NCI-H446 (cell line): ENCODE measurements around the gene GLTP.
"Not testable (repeated sequence)": the region's sequence is repeated elsewhere in the genome, so short reads cannot be mapped to it uniquely, and the experiment has no call there.

ENCODE experiments used
- DNase-seq, 2 experiments: peaks; one replicate each; lab custom pipeline; 2025; lab: John Stamatoyannopoulos, UW

Gene GLTP, protein sequence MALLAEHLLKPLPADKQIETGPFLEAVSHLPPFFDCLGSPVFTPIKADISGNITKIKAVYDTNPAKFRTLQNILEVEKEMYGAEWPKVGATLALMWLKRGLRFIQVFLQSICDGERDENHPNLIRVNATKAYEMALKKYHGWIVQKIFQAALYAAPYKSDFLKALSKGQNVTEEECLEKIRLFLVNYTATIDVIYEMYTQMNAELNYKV

DNA sequence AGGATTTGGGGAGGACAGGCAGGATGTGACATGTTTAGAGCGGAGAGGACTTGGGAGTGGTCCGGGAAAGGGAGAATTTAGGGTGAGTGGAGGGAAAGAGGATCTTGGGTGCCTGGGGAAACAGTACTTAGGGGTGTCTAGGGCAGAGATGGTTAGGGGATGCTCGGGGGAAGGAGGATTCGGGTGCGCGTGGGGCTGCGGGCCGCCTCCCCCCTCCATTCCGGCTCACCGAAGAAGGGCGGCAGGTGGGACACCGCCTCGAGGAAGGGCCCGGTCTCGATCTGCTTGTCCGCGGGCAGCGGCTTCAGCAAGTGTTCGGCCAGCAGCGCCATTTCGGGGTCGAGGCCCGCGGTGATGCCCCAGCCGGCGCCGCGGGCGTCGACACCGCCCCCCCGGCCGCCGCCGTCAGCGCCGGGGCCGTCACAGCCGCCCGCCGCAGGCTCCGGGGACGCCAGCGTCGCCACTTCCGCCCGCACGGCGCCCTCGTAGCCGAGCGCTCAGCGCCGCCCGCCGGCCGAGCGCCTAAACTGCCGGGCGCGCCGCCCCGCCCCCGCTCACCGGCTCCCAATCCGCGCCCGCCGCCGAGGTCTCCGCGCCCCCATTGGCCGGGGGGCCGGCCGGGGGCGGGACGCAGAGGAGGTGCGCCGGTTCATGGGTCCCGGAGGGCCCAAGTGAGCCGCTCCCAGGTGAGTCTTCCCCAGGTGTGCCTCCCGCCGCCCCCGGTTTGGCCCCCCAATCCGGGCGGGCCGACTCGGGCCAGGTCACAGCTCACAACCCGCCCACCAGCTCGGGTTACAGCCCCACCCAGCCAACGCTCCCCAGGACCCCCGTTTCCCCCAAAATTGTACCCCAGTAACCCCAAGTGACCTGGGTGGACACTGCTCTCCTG is at the start of gene GLTP:
Gene GLTP, minus strand, starts transcription at position 499 of the 889 bp plus-strand sequence. Its CDS starts 167 bp downstream, at position 332.
- DNase-seq = peak; percentile 47 to 91

DNA sequence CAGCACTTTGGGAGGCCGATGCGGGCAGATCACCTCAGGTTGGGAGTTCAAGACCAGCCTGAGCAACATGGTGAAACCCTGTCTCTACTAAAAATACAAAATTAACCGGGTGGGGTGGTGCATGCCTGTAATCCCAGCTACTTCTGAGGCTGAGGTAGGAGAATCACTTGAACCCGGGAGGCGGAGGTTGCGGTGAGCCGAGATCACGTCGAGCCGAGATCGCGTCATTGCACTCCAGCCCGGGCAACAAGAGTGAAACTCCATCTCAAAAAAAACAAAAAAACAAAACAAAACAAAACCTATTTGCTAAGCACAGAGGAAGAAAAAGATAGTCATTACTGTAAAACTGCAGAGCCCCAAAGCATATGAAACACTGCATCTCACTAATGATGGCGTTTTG is 49.0 kb upstream of the GLTP start:
- not testable (repeated sequence) for DNase-seq

DNA sequence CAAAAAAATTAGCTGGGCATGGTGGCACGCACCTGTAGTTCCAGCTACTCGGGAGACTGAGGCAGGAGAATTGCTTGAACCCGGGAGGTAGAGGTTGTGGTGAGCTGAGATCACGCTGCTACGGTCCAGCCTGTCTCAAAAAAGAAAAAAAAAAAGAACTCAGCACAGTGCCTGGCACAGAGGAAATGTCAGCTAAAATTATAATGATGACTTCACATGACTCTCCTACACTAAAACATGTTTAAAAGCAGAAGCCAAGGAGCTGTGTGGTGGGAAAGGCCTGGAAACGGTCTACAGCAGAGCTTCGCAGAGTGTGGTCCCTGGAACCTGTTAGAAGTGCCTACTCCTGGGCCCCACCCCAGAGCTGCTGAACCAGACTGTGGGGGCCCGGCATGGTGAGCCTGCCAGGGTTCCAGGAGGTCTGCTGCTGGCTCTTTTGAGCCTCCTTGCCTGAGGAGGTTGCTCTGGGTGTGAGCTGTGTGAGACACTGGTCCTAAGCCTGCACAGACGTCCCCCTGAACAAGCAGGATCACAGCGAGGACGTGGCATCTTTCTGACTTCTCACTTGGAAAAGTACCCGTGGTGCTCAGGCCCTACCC is 47.8 kb upstream of the GLTP start:
- no peak for DNase-seq

DNA sequence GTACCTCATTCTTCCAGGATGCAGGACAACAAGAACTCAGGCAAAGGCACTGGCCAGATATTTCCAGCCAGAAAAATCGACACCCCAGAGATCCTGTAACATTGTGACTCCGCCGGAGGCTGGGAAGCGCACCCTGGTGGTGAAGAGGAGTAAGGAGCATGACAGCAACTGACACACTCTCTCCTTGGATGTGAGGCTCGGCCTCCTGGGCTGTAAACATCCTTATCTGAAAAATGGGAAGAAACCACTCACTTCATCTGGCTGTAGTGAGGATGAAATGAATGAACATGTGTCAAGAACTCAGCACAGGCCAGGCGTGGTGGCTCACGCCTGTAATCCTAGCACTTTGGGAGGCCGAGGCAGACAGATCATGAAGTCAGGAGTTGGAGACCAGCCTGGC is 47.3 kb upstream of the GLTP start:
- peak; percentile 20 to 50 for DNase-seq

DNA sequence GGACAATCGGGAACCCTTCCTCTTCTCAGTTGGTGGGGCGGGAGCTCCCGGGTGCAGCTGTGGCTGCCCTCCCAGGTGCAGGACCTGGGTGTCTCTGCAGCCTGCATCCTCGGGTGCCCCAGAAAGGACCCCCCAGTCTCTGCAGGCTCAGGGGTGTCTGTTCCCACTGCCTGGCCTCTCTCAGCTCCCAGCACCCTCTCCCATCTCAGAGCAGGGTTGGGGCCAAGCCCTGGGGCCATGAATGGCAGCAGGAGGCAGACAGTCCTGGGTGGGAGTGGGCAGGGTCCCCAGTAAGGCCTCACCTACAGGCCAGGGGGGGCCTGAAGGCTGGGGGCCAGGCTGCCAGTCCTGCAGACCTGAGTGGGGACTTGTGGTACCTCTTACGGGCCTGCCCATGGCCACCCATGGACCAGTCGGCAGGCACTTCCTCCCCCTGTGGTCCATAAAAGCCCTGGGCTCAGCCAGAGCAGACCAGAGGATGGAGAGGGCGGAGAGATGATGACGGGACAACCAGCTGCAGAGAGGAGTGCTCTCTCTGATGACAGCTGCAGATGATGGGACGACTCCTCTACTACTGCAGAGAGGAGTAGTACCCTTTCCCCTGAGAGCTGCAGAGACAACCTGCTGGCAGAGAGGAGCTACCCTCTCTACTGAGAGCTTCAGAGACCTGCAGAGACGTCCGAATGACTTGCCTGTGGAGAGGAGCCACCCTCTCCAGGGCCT is 46.3 kb upstream of the GLTP start:
- no peak for DNase-seq

DNA sequence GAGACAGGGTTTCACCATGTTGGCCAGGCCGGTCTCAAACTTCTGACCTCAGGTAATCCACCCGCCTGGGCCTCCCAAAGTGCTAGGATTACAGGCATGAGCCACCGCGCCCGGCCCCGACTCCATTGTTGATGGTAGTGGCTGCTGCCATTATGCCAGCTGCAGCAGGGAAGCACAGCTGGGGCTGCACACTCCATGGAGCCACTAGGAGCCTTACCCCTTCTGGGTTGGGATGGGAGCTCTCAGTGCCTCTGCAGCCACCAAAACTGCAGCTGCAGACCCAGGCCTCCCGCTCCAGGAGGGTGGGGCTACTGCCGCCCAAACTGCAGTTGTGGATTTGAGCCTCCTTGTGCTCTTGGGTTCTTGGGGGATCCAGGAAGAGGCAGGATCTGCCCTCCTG is 45.7 kb upstream of the GLTP start:
- no peak for DNase-seq

DNA sequence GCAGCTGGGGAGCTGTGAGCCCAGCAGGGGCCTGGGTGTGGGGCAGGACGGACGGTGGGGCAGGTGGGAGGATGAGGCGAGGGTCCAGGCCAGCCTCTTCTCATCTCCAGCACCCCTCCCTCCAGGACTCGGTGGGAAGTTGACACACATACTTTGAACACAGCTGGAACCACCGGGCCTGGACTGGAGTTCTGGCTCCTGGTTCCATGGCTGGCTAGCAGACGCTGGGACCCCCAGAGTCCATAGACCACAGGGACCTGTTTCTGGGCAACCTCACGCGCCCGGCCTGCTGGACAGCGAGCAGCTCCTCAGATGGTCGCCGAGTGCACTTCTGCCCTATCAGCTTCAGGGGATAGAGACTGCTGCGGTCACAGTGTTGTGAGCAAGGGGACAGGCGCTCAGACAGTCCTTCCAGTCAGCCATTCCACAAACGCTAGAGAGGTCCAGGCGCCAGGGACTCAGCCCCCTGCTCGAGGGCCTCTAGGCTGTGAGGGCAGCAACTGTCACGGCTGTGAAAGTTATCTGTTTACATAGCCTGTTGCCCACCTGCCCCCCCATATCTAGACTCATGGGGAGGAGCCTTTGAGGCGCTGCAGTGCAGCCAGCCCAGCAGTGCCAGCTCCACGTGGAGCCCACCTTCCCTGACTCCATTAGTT is 45.0 kb upstream of the GLTP start:
- no peak for DNase-seq

DNA sequence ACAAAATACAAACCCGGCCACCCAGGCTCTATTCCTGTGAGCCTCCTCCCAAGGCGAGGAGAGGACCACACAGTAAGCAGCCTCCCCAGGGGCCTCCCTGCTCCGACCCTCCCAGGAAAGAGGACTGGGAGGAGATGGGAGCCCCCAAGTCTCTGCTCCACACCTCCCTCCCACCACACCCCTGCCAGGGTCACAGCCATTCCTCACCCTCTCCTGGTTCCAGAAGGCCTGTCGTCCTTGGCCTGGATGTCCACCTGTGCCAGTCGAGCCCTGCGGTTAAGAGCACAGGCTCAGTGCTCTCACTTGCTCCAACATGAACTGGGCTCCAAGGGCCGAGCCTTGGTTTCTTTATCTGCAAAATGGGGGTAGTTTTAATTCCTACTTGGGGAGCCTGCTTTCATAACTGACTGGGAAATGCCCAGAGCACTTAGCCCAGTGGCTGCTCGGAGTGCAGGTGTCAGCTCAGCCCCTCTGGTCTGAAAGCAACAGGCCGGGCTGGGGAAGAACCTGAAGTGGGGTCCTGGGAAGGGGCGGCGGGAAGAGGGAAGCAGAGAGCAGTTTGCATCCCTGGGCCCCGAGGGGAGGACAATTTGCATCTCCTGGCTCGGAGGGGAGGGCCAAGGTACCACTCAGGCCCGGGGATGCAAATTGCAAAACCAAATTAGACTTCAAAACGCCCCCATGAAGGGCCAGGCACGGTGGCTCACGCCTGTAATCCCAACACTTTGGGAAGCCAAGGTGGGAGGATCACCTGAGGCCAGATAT is 43.3 kb upstream of the GLTP start:
- DNase-seq = no peak

DNA sequence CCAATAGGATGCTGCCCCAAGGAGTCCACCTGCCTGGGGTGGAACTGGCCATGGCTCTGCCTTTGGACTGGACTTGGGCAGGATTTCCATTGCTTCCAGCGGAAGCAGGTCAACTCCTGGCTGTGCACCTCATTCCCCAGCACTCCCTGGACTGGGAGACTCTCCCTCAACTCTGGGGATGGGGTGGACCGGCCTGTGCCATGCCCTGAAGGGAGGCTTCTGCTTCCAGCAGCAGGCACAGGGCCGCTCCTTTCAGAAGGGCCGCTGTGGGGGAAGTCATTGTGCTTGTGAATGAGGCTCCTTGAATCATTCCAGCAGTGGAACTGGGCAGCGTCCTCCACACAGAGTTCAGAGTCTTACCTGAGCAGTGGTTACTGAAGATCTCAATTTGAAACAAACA is 42.7 kb upstream of the GLTP start:
- DNase-seq = no peak

DNA sequence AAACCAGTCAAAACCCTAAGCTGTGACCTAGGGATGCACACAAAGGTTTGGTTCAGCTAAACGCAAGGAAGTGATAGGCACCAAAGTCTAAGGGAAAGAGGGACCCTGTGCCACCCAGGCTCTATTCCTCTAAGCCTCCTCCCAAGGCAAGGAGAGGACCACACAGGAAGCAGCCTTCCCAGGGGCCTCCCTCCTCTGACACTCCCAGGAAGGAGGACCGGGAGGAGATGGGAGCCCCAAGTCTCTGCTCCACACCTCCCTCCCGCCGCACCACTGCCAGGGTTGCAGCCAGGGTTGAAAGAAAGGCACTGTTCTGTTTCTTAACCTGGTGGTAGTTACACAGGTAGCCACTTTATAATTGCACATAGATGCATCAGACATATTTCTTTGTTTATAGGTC is 41.6 kb upstream of the GLTP start:
- no peak for DNase-seq

DNA sequence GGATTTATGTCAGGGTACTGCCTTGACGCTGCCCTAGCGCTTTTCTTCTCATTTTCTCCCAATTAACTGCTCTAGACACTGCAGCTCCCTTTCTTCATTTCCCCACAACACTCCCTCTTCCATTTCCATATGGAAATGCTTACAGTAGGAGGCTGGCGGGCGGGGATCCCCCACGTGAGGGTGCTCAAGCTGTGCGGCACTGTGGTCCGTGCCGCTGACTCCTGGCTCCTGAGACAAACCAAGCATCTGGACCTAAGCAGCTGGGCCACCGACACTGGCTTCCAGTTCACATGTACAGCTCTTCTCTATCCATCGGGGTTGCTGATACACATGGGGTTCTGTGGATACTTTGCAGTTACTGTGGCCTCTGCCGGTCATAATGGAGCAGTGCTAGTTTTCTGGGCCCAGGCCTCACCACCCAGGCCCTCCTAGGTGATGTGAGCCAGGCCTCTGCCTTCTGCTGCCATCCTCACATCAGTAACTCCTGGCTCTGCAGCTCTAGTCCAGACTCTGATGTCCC is 40.0 kb upstream of the GLTP start:
- no peak for DNase-seq

DNA sequence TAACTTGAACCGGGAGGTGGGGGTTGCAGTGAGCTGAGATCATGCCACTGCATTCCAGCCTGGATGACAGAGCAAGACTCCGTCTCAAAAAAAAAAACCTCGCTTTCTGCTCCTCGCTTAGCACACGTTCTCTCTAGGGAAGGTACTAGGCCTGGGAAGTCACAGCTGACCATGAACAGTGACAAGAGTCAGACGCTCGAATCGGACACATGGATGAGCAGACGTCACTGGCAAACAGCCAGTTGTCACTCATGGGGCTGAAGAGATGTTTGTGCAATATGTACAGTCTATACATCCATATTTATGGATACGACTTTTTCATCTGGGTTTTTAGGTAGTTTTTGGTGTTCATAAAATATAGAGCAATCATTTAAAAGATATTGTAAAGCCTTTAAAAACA is 39.1 kb upstream of the GLTP start:
- DNase-seq = no peak

DNA sequence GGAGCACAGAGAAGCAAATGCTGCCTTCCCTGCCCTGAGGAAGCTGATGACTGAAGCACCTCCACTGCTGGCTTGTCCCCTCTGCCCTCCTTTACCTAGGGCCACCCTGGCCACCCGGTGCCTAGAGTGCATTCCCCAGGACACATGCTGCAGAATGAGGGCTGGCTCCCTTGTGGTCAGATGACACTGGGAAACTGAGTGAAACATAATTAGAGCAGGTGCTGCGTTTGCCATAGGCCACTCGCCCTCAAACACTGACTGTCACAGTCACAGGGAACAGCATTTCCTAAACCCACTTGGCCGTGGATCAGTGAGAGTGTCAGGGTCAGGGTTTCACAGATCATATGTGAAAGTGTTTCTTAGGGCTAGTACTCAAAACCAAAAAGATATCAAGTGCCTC is 35.7 kb upstream of the GLTP start:
- no peak for DNase-seq

DNA sequence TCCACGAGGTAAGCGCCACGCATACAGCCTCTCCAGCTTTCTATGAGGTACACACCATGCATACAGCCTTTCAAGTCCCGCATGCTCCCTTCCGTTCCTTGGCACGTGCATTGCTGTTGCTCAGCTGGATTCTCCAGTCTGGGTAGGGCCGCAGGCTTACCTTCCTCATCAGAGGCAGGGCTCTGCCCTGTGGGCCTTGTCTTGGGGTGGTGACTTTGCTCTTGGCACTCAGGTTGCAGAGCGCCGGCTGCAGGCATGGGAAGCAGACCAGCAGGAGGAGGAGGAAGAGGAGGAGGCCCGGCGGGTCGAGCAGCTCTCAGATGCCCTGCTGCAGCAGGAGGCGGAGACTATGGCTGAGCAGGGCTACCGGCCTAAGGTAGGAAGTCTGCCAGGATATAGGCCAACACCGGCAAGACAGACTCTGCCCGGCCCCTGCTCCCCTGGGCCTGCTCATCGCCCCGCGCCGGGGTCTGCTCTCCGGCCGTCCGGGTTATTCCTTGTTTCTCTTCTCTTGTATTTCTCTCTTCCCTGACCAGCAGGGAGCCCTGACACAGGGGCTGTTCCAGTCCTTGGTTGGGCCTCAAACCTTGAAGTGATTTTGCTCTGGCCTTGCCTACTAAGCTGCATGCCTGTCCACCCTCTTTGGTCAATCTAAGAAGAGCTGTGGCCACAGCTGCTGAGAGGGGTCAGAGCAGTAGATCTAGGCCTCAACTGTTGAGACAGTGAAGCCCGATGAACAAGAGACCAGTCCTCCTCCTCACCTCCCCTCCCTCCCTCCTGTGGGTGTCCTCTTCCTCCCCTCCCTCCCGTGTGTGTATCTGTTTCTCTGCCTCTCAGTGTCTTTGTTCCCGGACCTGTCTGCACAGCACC is 35.1 kb upstream of the GLTP start:
- DNase-seq = no peak

DNA sequence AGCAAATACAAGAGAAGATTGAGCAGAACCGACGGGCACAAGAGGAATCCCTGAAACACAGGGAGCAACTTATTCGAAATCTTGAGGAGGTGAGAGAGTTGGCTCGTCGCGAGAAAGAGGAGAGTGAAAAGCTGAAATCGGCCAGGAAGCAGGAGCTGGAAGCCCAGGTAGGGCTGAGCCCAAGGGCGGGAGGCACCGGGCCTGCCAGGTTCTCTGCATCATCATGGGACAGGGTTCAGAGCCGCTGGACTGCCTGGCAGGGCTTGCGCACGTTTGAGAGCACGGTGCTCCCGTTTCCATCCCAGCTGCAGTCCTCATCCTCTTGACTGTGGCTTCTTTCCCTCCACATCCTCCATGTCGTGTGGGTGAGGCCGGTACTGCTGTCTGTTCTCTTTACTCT is 34.1 kb upstream of the GLTP start:
- DNase-seq = no peak

DNA sequence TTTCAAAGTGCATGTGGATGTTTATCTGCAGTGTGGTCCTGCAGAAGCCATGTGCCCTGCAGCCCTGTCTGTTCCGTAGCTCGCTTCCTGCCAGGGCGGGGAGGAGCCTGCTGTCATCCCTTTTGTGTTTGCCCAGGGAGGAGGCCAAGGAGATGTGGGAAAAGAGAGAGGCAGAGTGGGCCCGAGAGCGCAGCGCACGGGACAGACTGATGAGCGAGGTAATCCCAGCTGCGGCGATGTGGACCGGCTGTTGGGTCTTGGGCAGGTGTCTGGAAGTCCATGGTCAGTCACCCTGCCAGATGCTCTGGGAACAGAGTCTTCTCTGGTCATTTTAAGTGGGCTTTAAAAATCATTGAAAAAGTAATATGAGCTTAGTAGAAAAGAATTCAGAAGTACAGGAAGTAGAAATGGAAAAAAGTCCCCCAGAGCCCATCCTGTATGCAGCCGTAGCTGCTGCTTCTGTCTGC is 32.5 kb upstream of the GLTP start:
- no peak for DNase-seq

DNA sequence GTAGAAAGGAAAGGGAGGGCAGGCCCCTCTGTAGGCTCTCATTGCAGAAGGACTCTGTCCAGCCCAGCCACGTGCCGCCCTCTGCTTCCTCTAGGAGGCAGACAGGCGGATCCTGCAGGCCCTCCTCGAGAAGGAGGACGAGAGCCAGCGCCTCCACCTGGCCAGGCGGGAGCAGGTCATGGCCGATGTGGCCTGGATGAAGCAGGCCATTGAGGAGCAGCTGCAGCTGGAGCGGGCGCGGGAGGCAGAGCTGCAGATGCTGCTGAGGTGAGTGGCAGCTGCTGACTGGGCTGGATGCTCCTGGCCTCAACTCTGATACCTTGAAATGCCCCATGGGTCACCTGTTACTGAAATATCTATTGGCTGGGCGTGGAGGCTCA is 30.6 kb upstream of the GLTP start:
- no peak for DNase-seq

DNA sequence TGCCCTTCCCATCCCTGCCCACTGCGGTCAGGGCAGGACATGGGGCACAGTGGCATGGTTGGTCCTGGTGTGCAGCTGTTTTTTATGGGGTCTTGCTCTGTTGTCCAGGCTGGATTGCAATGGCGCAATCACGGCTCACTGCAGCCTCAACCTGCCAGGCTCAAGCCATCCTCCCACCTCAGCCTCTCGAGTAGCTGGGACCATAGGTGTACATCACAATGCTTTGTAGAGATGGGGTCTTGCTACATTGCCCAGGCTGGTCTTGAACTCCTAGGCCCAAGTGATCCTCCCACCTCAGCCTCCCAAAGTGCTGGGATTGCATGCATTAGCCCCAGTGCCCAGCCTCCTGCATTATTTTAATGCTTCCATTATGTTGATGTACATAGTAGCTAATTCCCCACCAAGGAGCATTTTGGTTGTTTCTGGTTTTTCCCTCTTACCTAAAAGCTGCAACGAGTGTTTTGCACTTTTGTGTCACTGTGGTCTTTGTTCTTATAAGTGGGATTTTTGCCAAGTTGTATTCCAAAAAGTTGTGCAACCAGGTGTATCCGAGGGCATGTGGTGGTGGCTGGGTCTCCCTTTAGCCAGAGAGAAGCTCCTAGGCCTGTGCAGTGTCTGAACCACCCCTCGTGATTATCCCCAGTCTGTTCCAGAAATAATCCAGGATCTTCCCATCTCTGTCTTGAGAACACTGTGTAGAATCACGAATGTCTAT is 30.1 kb upstream of the GLTP start:
- no peak for DNase-seq

DNA sequence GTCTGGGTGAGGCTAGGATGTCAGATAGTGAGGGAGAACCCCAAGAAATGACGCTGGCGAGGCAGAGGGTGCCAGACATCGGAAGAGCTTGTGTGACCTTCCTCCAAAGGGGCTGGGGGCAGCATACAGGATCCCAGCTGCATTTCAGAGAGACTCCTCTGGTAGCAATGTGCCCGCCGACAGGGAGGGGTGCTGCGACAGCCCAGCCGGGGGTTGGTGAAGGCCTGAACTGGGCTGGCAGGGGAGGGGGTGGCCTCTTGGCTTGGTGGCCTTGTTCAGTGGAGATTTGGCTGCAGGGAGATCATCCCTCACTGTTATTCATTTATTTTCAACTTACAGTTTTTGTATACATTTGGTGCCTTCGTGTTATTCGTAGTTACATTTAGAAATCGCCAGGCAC is 25.0 kb upstream of the GLTP start:
- DNase-seq = no peak
